ENCODE results near the gene PRRT2.
"Not testable (repeated sequence)": the region's sequence is repeated elsewhere in the genome, so short reads cannot be mapped to it uniquely, and the experiment has no call there.

The PRRT2 gene

DNA sequence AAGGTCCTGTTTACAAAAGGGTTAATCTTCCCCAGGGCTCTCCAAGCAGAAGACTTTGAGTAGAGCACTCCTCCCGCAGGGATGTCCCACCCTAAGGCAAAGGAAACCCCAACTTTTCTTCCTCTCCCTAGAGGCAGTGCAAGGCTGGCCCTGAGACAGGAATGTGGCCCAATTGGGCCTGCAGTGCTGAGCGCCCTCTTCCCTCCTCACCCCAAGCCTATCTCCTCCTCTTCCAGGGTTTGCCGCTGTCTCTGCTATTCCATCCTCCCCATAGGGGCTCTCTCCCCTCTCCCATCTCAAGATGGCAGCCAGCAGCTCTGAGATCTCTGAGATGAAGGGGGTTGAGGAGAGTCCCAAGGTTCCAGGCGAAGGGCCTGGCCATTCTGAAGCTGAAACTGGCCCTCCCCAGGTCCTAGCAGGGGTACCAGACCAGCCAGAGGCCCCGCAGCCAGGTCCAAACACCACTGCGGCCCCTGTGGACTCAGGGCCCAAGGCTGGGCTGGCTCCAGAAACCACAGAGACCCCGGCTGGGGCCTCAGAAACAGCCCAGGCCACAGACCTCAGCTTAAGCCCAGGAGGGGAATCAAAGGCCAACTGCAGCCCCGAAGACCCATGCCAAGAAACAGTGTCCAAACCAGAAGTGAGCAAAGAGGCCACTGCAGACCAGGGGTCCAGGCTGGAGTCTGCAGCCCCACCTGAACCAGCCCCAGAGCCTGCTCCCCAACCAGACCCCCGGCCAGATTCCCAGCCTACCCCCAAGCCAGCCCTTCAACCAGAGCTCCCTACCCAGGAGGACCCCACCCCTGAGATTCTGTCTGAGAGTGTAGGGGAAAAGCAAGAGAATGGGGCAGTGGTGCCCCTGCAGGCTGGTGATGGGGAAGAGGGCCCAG lies 1.0 kb downstream of the PRRT2 start:
- no peak for DNase-seq

DNA sequence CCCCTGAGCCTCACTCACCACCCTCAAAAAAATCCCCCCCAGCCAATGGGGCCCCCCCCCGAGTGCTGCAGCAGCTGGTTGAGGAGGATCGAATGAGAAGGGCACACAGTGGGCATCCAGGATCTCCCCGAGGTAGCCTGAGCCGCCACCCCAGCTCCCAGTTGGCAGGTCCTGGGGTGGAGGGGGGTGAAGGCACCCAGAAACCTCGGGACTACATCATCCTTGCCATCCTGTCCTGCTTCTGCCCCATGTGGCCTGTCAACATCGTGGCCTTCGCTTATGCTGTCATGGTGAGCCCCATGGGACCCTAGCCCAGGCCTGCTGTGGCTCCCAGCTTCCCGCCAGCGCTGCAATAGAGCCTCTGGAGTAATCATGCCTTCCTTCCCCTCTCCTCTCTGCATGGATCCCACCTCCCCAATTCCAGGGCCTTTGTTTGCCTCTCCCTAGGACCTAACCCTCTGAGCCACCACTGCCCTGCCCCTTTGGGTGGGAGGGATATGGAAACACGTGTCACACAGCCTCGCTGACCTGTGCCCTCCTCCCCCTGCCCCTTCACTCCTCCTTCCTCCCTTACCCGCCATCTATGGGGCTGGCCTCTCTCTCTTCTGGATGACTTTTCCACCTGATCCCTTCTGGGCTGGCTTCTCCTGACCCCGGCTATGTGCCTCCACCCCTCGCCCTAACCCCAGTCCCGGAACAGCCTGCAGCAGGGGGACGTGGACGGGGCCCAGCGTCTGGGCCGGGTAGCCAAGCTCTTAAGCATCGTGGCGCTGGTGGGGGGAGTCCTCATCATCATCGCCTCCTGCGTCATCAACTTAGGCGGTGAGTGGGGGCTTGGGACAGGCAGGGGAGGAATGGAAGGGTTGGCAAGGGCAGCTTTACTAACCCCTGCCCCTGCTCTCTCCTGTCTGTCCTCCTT lies 1.9 kb downstream of the PRRT2 start:
- no peak for DNase-seq

DNA sequence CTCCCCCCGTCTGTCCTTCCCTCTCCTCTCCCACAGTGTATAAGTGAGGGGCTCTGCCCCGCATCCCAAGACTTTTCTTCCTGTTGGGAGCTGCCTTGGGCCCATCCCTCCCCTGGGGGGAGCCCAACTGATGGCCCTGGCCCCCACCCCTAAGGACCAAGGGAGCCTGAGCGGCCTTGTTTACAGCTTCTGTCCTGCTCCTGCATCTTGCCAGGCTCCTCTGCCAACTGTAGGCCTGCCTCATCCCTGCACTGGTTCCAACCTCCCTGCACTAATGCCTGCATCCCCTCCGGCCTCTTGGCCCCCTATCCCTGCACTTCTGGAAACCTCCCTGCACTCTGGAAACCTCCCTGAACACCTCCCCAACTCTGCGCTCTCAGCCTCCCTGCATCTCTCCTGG lies 2.6 kb downstream of the PRRT2 start:
- DNase-seq = no peak

DNA sequence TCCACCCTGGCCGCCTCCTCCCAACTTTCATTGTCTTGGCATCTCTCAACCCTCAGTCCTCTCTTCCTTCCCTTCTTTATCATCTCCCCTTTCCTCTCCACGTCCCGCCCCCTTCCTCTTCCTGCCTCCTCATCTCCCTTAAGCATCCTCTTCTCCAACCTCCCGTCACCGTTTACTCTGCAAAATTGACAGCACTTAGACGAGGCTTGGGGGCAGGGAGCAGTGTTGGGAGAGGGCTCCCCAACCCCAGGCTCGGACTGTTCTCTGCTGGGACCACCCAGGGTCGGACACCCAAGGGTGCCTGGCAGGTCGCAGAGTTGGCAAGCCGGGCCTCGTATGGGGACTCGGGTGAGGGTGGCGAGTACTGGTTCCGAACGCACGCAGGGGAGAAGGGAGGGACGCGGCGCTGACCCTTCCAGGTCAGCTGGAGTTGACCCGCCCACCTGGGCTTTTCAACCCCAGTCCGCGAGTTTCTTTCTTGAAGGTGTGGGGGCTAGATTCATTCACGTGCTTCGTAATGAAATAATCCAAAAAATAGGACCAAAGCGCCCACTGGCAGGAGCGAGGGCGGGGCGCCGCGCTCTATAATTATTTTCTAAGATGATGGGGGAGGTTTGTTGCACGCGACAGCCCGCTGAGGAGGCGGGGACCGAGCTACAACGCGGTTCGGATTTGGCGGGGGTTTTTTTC lies 3.2 kb downstream of the PRRT2 start:
- no peak for DNase-seq

DNA sequence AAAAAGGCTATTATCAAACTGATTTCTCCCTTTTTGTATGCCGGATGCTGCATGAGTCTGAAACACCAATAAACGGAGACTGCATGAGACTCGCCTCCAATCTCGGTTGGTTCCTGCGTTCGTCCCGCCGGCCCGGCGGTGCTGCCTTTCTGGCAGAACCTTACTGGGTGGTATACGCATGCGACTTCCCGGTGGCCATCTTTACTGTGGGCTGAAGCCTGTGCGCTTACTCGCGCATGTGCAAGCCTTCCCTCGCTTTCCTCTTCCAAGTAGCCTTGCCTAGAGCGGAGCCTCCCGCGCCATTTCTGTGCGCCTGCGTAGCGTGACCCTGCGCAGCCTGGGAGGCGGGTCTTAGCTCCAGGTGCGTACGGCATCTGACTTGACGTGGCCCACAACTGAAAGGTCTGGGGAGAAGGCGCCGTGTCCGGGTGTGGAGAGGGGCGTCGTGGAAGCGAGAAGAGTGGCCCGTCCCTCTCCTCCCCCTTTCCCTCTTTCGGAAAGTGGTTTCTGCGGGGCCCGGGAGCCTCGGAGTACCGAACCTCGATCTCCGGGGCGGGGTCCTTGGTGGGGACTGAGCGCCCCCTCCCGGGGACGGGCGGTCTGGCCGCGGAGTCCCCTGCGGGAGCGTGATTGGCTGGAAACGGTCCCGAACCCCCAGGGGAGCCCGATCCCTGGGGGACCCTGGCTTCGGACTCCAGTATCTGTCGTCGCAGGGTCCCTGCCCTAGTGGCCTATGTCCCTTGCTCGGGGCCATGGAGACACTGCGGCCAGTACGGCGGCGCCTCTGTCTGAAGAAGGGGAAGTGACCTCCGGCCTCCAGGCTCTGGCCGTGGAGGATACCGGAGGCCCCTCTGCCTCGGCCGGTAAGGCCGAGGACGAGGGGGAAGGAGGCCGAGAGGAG lies 4.0 kb downstream of the PRRT2 start, which contains the start of gene PAGR1:
PAGR1 (plus strand) TSS at position 360 of the 901 bp plus-strand sequence; CDS start at position 734, 374 bp downstream.
- DNase-seq = peak; percentile 100

DNA sequence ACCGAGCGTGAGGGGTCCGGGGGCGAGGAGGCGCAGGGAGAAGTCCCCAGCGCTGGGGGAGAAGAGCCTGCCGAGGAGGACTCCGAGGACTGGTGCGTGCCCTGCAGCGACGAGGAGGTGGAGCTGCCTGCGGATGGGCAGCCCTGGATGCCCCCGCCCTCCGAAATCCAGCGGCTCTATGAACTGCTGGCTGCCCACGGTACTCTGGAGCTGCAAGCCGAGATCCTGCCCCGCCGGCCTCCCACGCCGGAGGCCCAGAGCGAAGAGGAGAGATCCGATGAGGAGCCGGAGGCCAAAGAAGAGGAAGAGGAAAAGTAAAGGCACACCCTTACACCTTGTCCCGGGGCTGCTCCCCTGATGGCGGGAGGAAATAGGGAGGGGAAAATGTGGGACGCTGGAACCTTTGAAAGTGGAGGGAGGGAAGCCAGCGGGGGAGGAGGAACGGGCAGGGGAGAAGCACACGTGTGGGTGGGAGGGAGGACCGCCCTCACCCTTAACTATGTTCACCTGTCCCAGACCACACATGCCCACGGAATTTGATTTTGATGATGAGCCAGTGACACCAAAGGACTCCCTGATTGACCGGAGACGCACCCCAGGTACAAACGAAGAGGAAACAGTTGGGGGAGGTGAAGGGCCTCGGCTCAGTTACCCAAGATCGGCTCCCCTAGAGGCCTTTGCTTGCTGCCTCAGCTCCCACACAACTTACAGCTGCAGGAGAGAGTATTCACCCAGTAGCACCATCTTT lies 4.9 kb downstream of the PRRT2 start:
- peak; percentile 62 for DNase-seq

DNA sequence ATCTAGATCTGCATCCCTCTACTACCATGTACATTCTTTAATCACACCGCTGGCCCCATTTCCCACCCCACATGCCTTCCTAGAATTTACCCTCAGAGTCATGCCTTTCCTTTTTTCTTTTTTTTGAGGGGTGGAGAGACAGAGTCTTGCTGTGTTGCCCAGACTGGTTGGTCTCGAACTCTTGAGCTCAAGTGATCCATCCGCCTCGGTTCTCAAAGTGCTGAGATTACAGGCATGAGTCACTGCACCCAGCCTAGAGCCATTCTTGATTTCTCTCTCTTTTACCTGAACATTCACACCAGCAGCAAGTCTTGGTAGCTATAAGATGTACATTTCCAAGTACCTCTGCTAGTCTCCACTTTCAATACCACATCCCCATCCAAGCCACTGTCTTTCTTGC lies 6.1 kb downstream of the PRRT2 start:
- no peak for DNase-seq

DNA sequence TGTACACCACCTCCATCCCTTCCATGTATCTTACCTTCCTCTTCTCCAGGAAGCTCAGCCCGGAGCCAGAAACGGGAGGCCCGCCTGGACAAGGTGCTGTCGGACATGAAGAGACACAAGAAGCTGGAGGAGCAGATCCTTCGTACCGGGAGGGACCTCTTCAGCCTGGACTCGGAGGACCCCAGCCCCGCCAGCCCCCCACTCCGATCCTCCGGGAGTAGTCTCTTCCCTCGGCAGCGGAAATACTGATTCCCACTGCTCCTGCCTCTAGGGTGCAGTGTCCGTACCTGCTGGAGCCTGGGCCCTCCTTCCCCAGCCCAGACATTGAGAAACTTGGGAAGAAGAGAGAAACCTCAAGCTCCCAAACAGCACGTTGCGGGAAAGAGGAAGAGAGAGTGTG lies 7.5 kb downstream of the PRRT2 start:
- DNase-seq = no peak

DNA sequence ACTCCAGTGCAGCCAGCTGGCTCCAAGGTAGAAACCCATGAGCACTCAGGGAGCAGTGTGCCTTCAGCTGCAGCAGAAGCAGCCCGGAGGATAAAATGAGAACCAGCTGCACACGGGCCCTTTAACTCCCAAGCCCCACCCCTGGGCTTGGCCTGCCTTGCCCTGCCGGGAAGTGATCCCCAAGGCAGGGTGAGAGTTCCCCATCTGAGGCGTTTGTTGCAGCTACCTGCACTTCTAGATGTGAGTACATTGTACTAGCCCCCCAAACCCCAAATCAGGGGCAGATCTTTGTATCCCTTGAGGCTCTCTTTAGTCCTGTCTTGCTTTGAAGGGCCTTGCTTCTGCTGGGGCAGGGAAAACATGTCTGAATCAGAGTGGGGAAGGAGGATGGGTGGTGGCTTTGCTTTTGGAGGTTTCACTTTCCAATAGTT lies 8.3 kb downstream of the PRRT2 start, which contains the start of gene MVP:
MVP (plus strand) TSS at position 192 of the 431 bp plus-strand sequence. CDS start 10,088 bp downstream, outside the sequence.
- DNase-seq = peak; percentile 74

DNA sequence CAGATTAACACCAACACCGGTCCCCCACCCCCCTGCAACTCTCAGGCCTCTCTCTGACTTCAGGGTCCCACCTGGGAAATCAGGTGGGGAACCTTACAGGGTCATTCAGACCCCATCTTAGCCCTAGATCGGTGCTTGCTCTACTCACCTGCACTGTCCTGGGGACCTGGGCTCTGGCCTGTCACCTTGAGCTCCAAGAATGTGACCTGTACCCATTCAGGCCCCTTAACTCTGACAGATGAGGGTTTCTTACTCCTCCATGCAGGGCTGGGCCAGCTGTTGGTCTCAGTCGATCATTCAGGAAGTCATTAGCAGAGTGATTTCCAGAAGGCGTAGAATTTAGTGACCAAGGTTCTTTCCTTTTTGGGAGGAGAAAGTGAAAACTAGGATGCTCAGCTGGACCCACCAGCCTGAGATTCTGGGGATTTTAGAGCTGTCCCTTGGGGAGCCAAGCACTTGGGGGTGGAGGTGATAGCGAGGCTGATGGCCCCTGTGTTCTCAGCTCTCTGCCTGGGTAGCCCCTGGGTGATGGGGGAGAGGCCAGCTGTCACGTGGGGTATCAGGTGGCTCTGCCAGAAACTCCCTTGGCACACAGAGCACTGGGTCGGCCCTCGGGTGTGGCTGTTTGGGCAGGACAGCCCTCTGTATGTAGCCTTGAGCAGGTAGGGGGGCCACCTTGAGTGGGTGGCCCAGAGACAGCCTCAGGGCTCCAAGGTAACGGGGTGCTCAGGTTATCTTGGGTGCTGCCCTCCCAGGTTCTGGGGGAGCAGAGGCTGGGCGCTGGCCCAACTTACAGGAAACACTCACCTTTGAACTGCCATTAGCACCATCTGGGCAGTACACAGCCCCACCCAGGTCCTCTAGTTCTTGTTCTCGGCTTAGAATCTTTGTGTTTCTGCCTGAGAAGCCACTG lies 9.0 kb downstream of the PRRT2 start:
- DNase-seq = no peak

DNA sequence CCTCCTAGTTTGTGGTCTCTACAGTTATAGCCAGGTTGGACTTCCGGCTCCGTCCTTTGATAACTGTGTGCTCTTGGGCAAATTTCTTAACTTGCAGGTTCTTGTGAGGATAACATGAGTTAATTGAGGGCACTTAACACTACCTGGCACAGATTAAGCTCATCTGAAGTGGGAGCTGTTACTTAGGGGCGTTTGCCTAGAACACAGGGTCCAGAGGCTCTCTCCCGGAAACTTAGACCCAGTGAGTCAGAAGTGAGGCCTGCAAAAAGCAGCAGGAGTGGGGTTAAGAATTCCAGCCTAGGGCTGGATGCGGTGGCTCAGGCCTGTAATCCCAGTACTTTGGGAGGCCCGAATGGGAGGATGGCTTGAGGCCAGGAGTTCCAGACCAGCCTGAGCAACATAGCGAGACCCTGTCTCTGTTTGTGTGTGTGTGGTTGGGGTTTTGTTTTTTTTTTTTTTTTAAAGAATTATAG lies 9.7 kb downstream of the PRRT2 start:
- DNase-seq = peak; percentile 84

DNA sequence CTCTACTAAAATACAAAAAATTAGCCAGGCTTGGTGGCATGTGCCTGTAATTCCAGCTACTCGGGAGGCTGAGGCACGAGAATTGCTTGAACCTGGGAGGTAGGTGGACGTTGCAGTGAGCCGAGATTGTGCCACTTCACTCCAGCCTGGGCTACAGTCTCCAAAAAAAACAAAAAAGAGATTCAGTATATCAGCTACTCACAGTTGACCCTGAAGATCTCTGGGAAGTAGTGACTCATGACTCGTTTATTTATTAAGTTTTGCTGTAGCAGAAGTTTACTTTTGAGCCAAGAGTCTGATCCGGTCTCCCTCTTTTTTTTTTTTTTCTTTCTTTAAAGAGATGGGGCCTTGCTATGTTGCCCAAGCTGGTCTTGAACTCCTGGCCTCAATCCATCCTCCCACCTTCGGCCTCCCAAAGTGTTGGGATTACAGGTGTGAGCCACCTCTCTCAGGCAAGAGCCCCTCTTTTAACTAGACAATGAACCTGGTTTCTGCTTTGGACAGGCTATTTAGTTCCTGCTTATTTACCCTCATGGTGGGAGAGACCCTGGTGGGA lies 12.7 kb downstream of the PRRT2 start:
- DNase-seq = peak; percentile 93

DNA sequence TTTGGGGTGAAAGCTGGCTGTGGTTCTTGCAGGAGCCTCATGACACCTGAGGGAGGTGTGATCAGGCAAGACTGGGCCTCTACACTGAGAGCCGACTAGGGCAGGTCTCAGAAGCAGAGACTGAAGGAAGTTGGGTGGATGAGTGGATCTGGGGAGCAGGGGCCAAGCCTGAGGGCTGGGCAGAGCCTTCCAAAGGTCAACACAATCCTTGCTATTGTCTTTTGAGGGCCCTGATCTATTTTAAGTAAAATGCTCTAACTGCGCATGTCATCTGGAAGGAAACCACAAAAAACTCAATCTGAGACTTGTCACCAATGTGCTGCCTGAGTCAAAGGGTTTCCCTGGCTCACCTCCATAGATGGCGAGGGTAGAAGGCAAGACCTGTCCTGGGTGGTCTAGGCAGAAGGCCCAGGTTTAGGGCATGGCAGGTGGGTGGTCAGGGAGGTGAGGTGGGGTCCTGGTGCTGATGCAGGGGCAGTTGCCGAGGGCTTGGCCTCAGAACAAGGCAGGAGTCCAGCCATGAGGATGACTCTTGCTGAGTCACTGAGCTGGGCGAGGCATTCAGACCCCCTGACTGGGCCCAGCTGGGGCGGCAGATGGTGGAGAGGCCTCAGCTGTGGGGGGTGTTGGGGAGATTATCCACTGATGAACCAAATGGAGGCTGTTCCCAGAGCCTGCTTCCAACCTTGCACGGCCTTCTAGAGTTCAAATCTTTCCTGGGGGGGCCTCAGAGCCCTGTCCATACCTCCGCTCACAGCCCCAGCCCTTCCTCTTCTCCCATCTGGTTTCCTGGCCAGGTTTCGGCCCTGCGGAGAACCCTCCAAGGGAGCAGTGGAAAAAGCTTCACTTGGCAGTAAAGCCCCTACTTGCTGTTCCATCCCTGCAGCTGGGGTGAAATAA lies 13.4 kb downstream of the PRRT2 start:
- peak; percentile 96 for DNase-seq

DNA sequence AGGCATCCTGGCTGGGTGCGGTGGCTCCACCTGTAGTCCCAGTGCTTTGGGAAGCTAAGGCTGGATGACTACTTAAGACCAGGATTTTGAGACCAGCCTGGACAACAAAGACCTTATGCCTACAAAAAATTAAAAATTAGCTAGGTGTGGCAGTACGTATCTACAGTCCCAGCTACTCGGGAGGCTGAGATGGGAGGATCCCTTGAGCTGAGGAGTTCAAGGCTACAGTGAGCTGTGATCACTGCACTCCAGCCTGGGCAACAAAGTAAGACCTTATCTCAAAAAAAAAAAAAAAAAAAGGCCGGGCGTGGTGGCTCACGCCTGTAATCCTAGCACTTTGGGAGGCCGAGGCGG lies 14.3 kb downstream of the PRRT2 start:
- no peak for DNase-seq

DNA sequence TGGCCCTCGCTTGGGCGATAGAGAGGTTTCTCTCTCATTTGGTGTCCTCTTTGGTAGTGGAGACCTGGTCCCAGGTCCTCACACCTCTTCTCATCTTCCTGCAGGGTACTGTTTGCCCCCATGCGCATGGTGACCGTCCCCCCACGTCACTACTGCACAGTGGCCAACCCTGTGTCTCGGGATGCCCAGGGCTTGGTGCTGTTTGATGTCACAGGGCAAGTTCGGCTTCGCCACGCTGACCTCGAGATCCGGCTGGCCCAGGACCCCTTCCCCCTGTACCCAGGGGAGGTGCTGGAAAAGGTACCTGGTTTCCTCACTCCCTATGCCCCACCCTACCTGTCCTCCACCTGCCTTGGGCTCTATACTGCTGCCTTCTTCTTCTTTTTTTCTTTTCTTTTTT lies 18.8 kb downstream of the PRRT2 start:
- DNase-seq = no peak

DNA sequence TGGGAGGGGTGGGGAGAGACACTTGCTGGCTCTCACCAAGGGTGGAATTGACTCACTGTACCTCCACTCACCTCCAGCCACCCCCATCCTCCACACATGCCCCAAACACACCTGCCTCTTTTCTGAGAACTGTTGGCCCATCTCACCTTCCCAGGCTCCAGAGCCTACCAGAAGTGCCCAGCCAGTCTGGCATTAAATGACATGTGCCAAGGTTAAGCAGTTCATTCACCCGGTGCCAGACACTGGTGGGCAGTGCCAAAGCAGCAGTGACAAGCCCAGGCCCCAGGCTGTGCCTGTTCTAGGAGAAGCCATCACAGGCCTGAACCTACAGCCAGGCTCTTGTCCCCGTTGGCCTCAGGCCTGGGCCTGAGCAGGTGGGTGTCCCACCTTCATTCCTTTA lies 19.5 kb downstream of the PRRT2 start:
- no peak for DNase-seq

DNA sequence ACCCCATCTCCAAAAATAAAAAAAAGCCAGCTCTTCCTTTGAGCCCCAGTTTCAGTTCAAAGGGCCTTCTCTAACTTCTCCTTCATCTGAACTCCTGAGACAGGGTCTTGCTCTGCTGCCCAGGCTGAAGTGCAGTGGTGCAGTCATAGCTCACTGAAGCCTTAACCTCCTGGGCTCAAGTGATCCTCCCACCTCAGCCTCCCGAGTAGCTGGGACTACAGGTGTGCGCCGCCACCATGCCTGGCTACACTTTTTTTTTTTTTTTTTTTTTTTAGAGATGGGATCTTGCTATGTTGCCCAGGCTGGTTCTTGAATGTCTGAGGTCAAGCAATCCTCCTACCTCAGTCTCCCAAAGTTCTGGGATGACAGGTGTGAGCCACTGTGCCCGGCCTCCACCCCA lies 21.2 kb downstream of the PRRT2 start:
- DNase-seq = not testable (repeated sequence)

DNA sequence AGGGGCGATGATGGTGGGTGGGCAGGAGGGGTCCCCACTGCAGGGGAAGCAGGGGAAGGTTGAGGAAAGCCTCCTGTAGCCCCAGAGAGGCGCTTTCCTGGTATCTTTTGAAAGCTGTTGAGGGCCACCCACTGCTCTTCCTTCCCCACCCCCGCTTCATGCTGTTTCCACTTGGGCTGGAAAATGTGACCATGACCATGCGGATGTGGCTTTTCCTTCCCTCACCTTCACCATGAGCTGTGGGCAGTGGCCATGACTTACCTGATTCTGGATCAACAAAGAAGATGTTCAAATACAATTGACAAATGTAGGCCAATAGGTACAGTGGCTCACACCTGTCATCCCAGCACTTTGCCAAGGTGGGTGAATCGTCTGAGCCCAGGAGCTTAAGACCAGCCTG lies 22.1 kb downstream of the PRRT2 start:
- DNase-seq = no peak

Data from HCEC 1CT (cell line).